GM12878 (cell line): Measurements from ENCODE around the gene TUNAR. TPM values are rescaled to one million over a fixed set of nuclear protein-coding genes. Genes with fewer than 3 reads are reported as not detected.

ENCODE experiments used
- ATAC-seq: fragments of 200-7000 bp; cut with Tn5 transposase; 3 replicates; pipeline ENCODE4 v1.9.1; 2020; ENCODE audit warnings: mild to moderate bottlenecking, moderate library complexity
- BruUV-seq: library from RNA; stranded (reverse); fragments of 400-500 nt; replicated peaks from 2 replicates; lab custom pipeline; 2021; lab: Mats Ljungman, UMichigan
- CTCF ChIA-PET: fragments of 300-600 bp; sonication (Branson Sonifier 250); formaldehyde crosslinking; extraction: SDS; loops from one replicate; lab custom pipeline; 2021; ENCODE audit warnings: inconsistent platforms; lab: Yijun Ruan, JAX
- POLR2A ChIA-PET: fragments of 350-600 bp; formaldehyde crosslinking; extraction: SDS; loops from one replicate; lab custom pipeline; 2021; ENCODE audit warnings: inconsistent platforms; lab: Charles Lee
- RAD21 ChIA-PET: fragments of 300-600 bp; sonication (Branson Sonifier 250); formaldehyde crosslinking; loops from one replicate; lab custom pipeline; 2023; ENCODE audit warnings: antibody characterized with exemption; ENCODE audit not compliant: unreplicated experiment; lab: Charles Lee
- SMC1A ChIA-PET: fragments of 300-600 bp; sonication (Branson Sonifier 250); formaldehyde crosslinking; loops from one replicate; lab custom pipeline; 2023; ENCODE audit not compliant: unreplicated experiment, uncharacterized antibody; lab: Charles Lee
- DNase-seq: peaks from one replicate; pipeline ENCODE4 v3.0.0-alpha.2; 2011; ENCODE audit warnings: low read depth, low spot score
- FAIRE-seq: peaks from 3 replicates; lab custom pipeline; 2011; peaks lifted over from hg19 to GRCh38; lab: Jason Lieb, UNC
- H2AFZ ChIP-seq: 2 replicates; pipeline ENCODE4 v1.6.0; 2011; ENCODE audit warnings: low read depth, low read length, control low read depth; ENCODE audit not compliant: control insufficient read depth
- H3K27ac ChIP-seq: 2 replicates; pipeline ENCODE4 v1.5.1; 2011; ENCODE audit warnings: control low read depth; ENCODE audit not compliant: control insufficient read depth, insufficient read depth
- H3K27me3 ChIP-seq, 2 experiments: replicated peaks in 1 of 2; 2 replicates each; pipeline versions ENCODE4 v1.6.0 to v1.6.1; 2011; ENCODE audit warnings: low read length in 1 of 2; ENCODE audit not compliant: control insufficient read depth in 2 of 2, insufficient read depth in 2 of 2
- H3K36me3 ChIP-seq, 2 experiments: 2 replicates each; pipeline ENCODE4 v1.5.1; 2011; ENCODE audit warnings: low read length in 1 of 2; ENCODE audit not compliant: control insufficient read depth in 2 of 2, insufficient read depth in 2 of 2
- H3K4me1 ChIP-seq: 2 replicates; pipeline ENCODE4 v1.6.1; 2011; ENCODE audit warnings: mild to moderate bottlenecking, low read length, moderate library complexity, mixed read lengths; ENCODE audit not compliant: control insufficient read depth, insufficient read depth
- H3K4me2 ChIP-seq: 2 replicates; pipeline ENCODE4 v1.6.0; 2011; ENCODE audit warnings: control low read depth; ENCODE audit not compliant: control insufficient read depth, insufficient read depth
- H3K4me3 ChIP-seq: fragments of 200-600 bp; sonication (generic); 2 replicates; pipeline ENCODE4 v1.5.1; 2016
- H3K79me2 ChIP-seq: 2 replicates; pipeline ENCODE4 v1.6.0; 2011; ENCODE audit warnings: low read length; ENCODE audit not compliant: control insufficient read depth, insufficient read depth
- H3K9ac ChIP-seq: 2 replicates; pipeline ENCODE4 v1.8.0; 2011; ENCODE audit warnings: low read length, control low read depth, mixed read lengths; ENCODE audit not compliant: control insufficient read depth, insufficient read depth
- H3K9me3 ChIP-seq: replicated peaks from 3 replicates; pipeline ENCODE4 v1.5.1; 2011; ENCODE audit warnings: mild to moderate bottlenecking, low read length; ENCODE audit not compliant: control insufficient read depth, insufficient read depth
- H4K20me1 ChIP-seq: 2 replicates; pipeline ENCODE4 v1.6.0; 2011; ENCODE audit not compliant: control insufficient read depth, insufficient read depth
- CBFB ChIP-seq: IDR thresholded peaks from 2 replicates; pipeline ENCODE4 v1.6.1; 2016; ENCODE audit warnings: antibody characterized with exemption, low read depth
- CBX3 ChIP-seq: fragments of 200-600 bp; sonication (generic); IDR thresholded peaks from 2 replicates; pipeline ENCODE4 v1.6.1; 2016; ENCODE audit warnings: low read depth, borderline replicate concordance
- CHD2 ChIP-seq: IDR thresholded peaks from 2 replicates; pipeline ENCODE4 v1.6.1; 2011; ENCODE audit warnings: low read depth, low read length, improper control_type of control experiment, borderline replicate concordance
- CREM ChIP-seq: IDR thresholded peaks from 2 replicates; pipeline ENCODE4 v1.6.1; 2014; ENCODE audit warnings: antibody characterized with exemption, low read depth
- MLLT1 ChIP-seq: fragments of 450-650 bp; IDR thresholded peaks from 2 replicates; pipeline ENCODE4 v1.6.1; 2016; ENCODE audit warnings: mild to moderate bottlenecking
- NFIC ChIP-seq: IDR thresholded peaks from 2 replicates; pipeline ENCODE4 v1.6.1; 2012; ENCODE audit warnings: low read depth, mild to moderate bottlenecking, inconsistent platforms, low read length, moderate library complexity
- NFYA ChIP-seq: IDR thresholded peaks from 2 replicates; pipeline ENCODE4 v1.6.1; 2011; ENCODE audit warnings: low read depth, mild to moderate bottlenecking, low read length, improper control_type of control experiment, borderline replicate concordance
- NR2C1 ChIP-seq: fragments of 450-650 bp; IDR thresholded peaks from 2 replicates; pipeline ENCODE4 v1.6.1; 2017; ENCODE audit warnings: antibody characterized with exemption, mild to moderate bottlenecking, moderate library complexity
- NR2C2 ChIP-seq: IDR thresholded peaks from 2 replicates; pipeline ENCODE4 v1.6.1; 2011; ENCODE audit warnings: borderline replicate concordance, low read depth; ENCODE audit not compliant: control insufficient read depth, insufficient read length
- SMARCA5 ChIP-seq: fragments of 450-650 bp; IDR thresholded peaks from 2 replicates; pipeline ENCODE4 v1.6.1; 2017; ENCODE audit warnings: mild to moderate bottlenecking
- SREBF2 ChIP-seq: IDR thresholded peaks from 2 replicates; pipeline ENCODE4 v1.6.1; 2012; ENCODE audit warnings: mild to moderate bottlenecking, low read length
- USF1 ChIP-seq: IDR thresholded peaks from 2 replicates; pipeline ENCODE4 v1.6.1; 2011; ENCODE audit warnings: borderline replicate concordance, low read depth, mild to moderate bottlenecking, moderate library complexity, mixed read lengths, low read length; ENCODE audit not compliant: insufficient read depth; ENCODE audit errors: extremely low read length
- YBX1 ChIP-seq: fragments of 450-650 bp; IDR thresholded peaks from 2 replicates; pipeline ENCODE4 v1.6.1; 2016; ENCODE audit warnings: antibody characterized with exemption
- WGBS: methylation state at CpG from one replicate; pipeline ENCODE4 v1.1.6; 2016; ENCODE audit warnings: low lambda C conversion rate; ENCODE audit not compliant: insufficient replicate concordance, insufficient coverage; ENCODE audit errors: missing lambda C conversion rate; 5-methylcytosine and 5-hydroxymethylcytosine counted together
- in situ Hi-C: fragments of 300-500 bp; cut with MboI; formaldehyde crosslinking; loops from 9 replicates; pipeline ENCODE4 v1.14.3; 2018; ENCODE audit warnings: mixed read lengths
- intact Hi-C: fragments of 100-400 bp; cut with micrococcal nuclease; formaldehyde crosslinking; loops from one replicate; pipeline ENCODE4 v1.14.2; 2022; ENCODE audit not compliant: unreplicated experiment
- polyA plus RNA-seq, 11 experiments: library from polyadenylated mRNA; depleted of rRNA in 4 of 11; unstranded in 6 of 11; stranded (reverse) in 5 of 11; fragments of >200 nt; fragmentation: Nextera tagmentation in 4 of 11; fragmentation: Illumina TruSeq in 1 of 11; extraction: Ambion mirVana in 4 of 11; extraction: Trizol in 1 of 11; gene quantifications; 1 replicate in 1 of 11; 2 replicates in 10 of 11; pipeline versions ENCODE4 v1.2.1 to v1.2.3, GENCODE V29; 2011 to 2016; ENCODE audit warnings: inconsistent platforms in 2 of 11, missing spikeins in 2 of 11, low read depth in 1 of 11
- total RNA-seq, 4 experiments: library from RNA; depleted of rRNA in 3 of 4; stranded (reverse); fragments of >200 nt in 3 of 4; fragmentation: Illumina TruSeq in 1 of 4; extraction: Trizol in 1 of 4; gene quantifications; 2 replicates each; pipeline versions ENCODE4 v1.2.1 to v1.2.3, GENCODE V29; 2013 to 2021

Gene TUNAR
- total and polyA plus RNA-seq, 10 of the 15 experiments (the other 5 are each of a cell fraction or from before 2014, with no cell fraction given): 0.02 TPM; not detected in 9

- CTCF ChIA-PET: interaction anchor here (0.6 kb wide), 1 partner anchor 258 kb away, joined by 4 read pairs; no protein-coding TSS in a partner anchor
- no peak for FAIRE-seq
These were observed 20.0 kb downstream of the TUNAR start for GRCh38 chr14:95896498-95897135.

More at GRCh38 chr14:95896498-95897135, 20.0 kb downstream of the TUNAR start:
- DNase-seq (no peak), ATAC-seq (no peak)
- H3K36me3 ChIP-seq: no peaks in the 10 kb centered on the region
- no peak overlapping the region for H3K4me3 ChIP-seq
- WGBS: 31% methylated on average over 7 of the region's 7 CpGs
- ChIA-PET RAD21 (no interaction called here), SMC1A (interaction anchor here (1.1 to 1.4 kb wide), 2 partner anchors 11 to 202 kb away, joined by 3 to 4 read pairs; no protein-coding TSS in a partner anchor), POLR2A (no interaction called here)
- no peaks in the 10 kb centered on the region for H3K9me3 ChIP-seq
- BruUV-seq: no TSS peak
- TF ChIP-seq NR2C1: no peak
- TF ChIP-seq NR2C2: no peak
- no peak for TF ChIP-seq SREBF2
- TF ChIP-seq SMARCA5: no peak
- TF ChIP-seq YBX1: no peak
- TF ChIP-seq USF1: no peak
- TF ChIP-seq NFYA: no peak
- no peak for TF ChIP-seq NFIC
- no peak for TF ChIP-seq MLLT1
- TF ChIP-seq CBX3: no peak
- TF ChIP-seq CBFB: no peak
- TF ChIP-seq CHD2: no peak
- TF ChIP-seq CREM: no peak
- H3K27me3 ChIP-seq: peaks cover 1 to 7% of the 10 kb centered on the region in 2 experiments; a peak in 3 of 4 replicates
- in situ Hi-C loops (no loop called here), intact Hi-C loops (no loop called here)
- H3K4me2 ChIP-seq: no peak overlapping the region
- H2AFZ ChIP-seq: no peak overlapping the region
- H4K20me1 ChIP-seq: no peaks in the 10 kb centered on the region
- no peaks in the 10 kb centered on the region for H3K4me1 ChIP-seq
- H3K9ac ChIP-seq: no peak overlapping the region
- no peak overlapping the region for H3K27ac ChIP-seq
- H3K79me2 ChIP-seq: no peaks in the 10 kb centered on the region
